GM12873 (cell line): Measurements from ENCODE around the gene KIF25.

Experiments
- TF ChIP-seq, protein P1 (sequence below): IDR thresholded peaks from 2 replicates; pipeline ENCODE4 v1.5.1; 2012; ENCODE audit warnings: low read depth, mild to moderate bottlenecking, moderate library complexity, low read length, control low read depth; ENCODE audit not compliant: insufficient read depth; ENCODE audit errors: missing control alignments

Gene KIF25

DNA sequence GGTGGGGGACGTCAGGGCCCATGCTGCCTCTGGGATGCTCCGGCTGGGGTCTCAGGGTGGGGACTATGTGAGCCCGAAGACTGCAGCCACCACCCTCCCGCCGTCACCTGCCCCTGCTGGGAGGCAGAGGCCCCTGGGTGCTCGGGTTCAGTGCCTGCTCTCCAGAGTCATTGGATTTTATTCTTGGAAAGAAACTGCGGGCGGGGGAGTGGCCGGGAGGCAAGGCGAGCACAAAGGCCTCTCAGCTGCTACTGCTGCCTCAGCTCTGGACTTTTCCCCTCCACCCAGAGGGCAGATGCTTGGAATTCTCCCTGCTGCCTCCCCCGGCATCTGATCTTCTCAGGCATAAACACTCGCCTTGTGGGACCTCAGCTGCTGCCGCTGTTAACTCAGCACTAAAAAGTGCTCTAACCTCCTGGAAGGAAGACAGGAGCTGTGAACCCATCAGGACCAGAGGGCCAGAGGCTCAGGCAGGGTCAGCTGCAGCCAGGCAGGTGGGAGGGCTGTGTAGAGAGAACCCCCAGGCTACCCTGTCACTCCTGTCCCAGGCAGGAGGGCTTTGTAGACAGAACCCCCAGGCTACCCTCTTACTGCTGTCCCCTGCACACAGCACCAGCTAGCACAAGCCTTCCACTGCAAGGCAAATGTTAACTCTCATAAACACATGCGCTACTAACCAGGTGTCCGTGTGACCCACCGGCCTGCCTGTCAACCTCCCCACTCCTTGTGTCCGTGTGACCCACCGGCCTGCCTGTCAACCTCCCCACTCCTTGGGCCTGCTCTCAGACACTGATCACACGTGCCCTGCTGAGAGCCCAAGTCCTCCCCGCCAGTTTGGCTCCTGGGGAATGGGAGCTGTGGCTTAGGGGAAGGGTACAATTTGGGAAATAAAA, 90.9 kb downstream of the KIF25 start:
- TF ChIP-seq, protein P1, sequence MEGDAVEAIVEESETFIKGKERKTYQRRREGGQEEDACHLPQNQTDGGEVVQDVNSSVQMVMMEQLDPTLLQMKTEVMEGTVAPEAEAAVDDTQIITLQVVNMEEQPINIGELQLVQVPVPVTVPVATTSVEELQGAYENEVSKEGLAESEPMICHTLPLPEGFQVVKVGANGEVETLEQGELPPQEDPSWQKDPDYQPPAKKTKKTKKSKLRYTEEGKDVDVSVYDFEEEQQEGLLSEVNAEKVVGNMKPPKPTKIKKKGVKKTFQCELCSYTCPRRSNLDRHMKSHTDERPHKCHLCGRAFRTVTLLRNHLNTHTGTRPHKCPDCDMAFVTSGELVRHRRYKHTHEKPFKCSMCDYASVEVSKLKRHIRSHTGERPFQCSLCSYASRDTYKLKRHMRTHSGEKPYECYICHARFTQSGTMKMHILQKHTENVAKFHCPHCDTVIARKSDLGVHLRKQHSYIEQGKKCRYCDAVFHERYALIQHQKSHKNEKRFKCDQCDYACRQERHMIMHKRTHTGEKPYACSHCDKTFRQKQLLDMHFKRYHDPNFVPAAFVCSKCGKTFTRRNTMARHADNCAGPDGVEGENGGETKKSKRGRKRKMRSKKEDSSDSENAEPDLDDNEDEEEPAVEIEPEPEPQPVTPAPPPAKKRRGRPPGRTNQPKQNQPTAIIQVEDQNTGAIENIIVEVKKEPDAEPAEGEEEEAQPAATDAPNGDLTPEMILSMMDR = no peak

DNA sequence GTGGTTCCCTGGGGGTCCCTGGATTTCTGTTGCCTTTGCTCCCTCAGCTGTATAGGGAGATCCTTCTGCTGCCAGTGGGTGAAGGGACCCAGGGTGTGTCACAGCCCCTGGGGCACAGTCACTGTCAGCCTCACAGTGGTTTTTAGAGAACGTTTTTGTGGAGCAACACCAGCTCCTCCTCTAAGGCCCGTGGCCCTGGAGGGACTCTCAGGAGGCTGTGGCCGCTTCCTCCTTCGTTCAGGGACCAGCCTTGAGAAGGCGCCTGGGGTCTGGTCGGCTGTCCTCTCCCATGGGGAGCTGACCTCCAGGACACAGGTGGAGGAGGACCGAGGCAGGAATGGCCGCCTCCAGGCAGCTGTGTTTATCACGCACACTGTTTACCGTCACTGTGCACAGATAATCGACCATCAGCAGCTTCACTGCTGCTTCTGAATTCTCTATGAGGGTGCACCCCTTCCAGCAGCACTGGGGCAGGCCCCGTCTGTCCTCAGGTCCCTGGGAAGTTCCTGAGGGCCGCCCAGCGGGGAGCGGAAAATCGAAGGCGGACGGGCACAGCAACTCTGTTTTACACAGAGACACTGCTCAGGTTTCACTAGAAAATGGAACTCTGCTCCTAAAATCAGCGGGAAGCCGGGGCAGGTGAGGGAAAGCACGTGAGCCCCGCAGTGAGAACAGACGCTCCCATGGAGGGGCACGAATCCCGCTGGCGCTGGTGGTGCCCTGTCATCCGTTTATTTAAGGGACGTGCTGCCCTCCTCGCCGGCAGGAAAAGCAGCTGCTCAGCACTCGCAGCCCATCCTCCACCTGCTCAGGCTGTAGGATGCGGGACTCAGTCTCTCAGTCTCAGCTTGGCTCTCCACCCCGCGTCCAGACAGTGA, 92.0 kb downstream of the KIF25 start:
- TF ChIP-seq, protein P1 = no peak

GRCh38 chr6:168090064-168090690, 92.7 kb downstream of the KIF25 start:
- TF ChIP-seq, protein P1 = no peak

GRCh38 chr6:168090706-168091105, 93.2 kb downstream of the KIF25 start:
- TF ChIP-seq, protein P1 = no peak

GRCh38 chr6:168091381-168092264, 94.2 kb downstream of the KIF25 start:
- TF ChIP-seq, protein P1 = no peak

DNA sequence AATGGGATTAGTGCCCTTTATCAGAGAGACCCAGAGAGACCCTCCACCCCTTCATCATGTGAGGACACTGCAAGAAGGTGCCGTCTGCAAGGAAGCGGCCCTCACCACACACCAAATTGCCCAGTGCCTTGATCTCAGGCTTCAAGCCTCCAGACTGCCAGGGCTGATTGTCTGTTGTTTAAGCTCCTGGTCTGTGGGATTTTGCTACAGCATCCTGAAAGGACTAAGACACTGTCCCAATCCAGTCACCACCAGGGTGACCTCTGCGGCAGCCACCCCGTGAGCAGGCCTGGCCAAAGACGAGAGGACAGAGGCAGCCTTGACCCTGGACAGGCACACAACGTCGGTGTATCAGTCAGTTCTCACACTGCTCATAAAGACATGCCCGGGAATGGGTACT, 95.1 kb downstream of the KIF25 start:
- TF ChIP-seq, protein P1 = no peak
